HG03025 (cell line): ENCODE measurements around the gene PUM1.
"Not testable (repeated sequence)": the region's sequence is repeated elsewhere in the genome, so short reads cannot be mapped to it uniquely, and the experiment has no call there.

ENCODE experiments used
- ATAC-seq: cut with Tn5 transposase; IDR thresholded peaks from one replicate; pipeline ENCODE4 v1.9.1; 2021; ENCODE audit warnings: mild to moderate bottlenecking, moderate library complexity; ENCODE audit not compliant: unreplicated experiment, low FRiP score

The PUM1 gene

GRCh38 chr1:31000301-31000700, 65.2 kb downstream of the PUM1 start:
- ATAC-seq, result no peak

GRCh38 chr1:30998887-30999286, 66.6 kb downstream of the PUM1 start:
- no peak for ATAC-seq

- ATAC-seq, result no peak
These were observed 67.3 kb downstream of the PUM1 start for GRCh38 chr1:30998171-30998570.

DNA sequence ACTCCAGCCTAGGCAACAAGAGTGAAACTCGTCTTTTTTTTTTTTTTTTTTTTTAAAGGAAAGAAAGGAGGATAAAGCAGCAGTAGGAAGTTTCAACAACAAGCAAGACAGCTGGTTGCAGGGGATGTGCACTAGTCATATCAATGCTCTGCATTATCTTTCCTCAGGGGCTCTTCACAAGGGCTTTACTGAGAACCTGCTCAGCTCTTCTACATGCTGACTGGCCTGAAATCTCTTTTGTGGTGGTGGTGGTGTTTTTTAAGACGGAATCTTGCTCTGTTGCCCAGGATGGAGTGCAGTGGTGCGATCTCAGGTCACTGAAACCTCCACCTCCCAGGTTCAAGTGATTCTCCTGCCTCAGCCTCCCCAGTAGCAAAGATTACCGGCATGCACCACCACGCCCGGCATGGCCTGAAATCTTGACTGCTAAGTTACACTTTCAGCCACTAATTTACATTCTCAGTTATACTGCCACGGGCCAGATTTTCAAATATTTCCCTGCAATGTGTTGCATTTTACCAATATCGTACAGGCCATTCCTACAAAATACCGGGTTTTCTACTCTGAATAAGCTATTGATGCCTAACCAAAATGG, 68.0 kb downstream of the PUM1 start:
- ATAC-seq, result no peak

- ATAC-seq, result no peak
These were observed 69.4 kb downstream of the PUM1 start for GRCh38 chr1:30995990-30996612.

GRCh38 chr1:30991862-30992606, 73.5 kb downstream of the PUM1 start:
- no peak for ATAC-seq

DNA sequence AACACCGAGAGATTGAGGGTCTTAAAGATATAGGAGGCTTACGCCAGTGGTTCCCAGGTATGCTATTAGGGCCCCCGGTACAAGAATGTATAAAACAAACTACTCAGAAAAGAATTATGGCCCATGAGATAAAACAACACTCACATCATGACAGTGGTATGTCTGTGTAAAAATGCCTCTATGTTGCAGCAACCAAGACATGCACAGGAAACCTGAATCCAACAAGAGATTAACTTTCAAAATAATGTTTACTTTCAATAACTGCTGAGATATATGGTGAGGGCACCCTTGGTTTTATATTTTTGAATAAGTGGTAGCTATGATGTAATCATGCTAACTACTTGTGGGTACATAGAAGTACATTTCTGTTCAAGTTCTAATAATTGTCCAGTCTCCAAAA, 74.9 kb downstream of the PUM1 start:
- no peak for ATAC-seq

DNA sequence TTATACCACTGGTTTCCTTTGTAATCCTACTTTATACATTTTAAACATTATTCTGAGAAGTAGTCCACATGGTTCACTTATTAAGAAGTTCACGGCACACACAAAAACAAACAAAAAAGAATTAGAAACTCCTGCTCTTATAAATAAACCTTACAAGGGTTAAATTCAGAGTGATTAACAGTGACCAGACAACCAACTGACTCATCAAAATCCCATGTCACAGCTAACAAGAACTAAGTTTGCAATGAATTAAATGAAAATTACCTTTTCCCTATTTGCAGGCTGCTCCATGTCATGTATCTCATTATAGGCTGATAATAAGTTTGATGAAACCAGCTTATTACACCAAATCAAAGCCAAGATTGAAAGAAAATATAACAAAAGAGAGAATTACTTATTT, 77.5 kb downstream of the PUM1 start:
- no peak for ATAC-seq

DNA sequence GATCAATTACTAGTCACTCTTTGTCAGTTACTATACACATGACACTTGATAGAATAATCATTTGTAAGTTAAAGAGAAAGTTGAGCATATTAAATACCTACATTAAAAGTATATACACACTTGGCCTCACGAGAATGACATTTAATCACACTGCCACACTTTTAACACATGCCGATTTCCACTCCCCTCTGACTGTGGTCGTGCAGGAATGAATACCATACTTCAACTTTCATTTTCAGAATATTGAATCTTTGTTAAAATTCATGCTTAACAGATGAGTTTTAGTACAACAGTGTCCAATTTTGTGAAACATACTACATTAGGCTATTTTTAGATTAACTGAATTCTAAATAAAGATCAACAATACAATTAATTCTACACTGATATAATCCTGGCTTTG, 78.8 kb downstream of the PUM1 start:
- ATAC-seq, result no peak

GRCh38 chr1:30984991-30985503, 80.5 kb downstream of the PUM1 start:
- ATAC-seq, result no peak

DNA sequence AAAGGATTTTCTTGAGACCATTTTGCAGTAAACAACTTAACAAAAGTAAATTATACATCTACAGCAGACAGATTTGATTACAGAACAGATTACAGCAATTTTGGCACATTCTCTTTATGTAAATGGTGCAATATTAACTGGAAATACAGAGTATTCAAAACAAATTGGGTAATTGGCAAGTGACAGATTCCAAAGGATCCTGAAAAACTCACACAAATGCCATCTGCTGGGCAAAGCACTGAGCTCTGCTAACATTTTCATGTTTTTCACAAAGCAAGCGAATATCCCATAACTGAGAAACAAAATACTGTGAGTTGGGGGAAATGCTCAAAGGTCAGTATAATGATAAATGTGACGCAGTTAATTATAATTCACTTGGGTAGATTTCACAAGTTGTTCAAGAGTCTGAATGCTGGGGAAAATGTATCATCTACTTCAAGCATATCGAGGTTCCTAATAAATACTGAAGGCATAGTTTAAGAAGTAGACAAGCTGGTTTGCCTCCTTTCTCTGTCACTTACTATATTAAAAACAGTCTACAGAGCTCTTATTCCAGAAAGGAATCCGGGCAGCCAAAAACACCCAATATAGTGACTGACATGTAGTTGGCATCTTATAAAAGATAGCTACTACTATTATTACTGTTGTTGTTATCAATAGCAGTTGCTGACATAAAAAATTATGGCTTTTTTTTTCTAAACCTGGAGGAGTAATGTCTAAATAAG, 81.2 kb downstream of the PUM1 start:
- ATAC-seq, result no peak

- no peak for ATAC-seq
These were observed 82.6 kb downstream of the PUM1 start for GRCh38 chr1:30982937-30983336.

GRCh38 chr1:30982431-30982830, 83.1 kb downstream of the PUM1 start:
- no peak for ATAC-seq

GRCh38 chr1:30981172-30981571, 84.3 kb downstream of the PUM1 start:
- ATAC-seq, result no peak

GRCh38 chr1:30977511-30977910, 88.0 kb downstream of the PUM1 start:
- ATAC-seq, result no peak

DNA sequence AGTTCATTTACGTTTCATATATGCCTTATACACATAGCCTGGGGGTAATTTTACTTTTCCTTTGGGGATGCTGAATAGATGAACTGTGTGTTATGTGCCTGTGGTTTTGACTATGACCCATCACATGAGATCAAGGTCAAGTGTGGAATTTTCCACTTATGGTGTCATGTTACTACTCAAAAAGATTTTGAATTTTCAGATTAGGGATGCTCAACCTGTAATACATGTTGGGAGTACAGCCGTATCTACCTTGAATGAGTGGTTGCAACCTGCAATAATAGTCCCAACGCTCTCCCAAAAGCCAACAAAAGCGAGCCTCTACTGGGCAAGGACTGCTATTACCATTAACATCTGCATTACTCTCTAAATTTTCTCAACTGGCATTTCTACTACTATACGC, 88.4 kb downstream of the PUM1 start:
- no peak for ATAC-seq

GRCh38 chr1:30976143-30976542, 89.4 kb downstream of the PUM1 start:
- ATAC-seq, result no peak

GRCh38 chr1:30975217-30975616, 90.3 kb downstream of the PUM1 start:
- ATAC-seq, result no peak

DNA sequence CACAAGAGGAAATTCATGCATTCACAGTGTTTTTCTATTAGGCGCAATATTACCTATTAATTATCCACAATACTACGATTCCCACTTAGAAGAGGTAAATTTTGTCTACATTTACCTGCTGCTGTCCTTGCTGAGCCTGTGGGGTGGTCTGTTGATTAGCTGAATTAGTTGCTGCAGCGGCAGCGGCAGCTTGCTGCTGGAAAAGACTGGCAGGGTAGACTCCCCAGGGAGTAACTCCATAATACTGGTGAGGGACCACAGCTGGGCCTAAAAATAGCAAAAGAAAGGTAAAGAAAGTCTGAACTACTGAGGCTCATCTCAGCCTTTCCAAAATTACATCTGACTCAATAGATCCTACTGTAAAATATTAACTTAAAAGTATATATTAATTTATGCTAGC, 91.0 kb downstream of the PUM1 start:
- ATAC-seq, result no peak

DNA sequence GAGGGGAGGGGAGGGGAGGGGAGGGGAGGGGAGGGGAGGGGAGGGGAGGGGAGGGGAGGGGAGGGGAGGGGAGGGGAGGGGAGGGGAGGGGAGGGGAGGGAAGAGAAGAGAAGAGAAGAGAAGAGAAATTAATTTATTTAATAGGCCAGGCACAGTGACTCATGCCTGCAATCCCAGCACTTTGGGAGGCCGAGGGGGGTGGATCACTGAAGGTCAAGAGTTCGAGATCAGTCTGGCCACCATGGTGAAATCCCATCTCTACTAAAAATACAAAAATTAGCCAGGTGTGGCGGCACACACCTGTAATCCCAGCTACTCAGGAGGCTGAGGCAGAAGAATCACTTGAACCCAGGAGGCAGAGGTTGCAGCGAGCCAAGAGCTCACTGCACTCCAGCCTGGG, 93.2 kb downstream of the PUM1 start:
- not testable (repeated sequence) for ATAC-seq

- no peak for ATAC-seq
These were observed 94.0 kb downstream of the PUM1 start for GRCh38 chr1:30971496-30971895.
